Activated naive CD8-positive, alpha-beta T cell treated with anti-CD3 and anti-CD28 coated beads, Interleukin-2, amount 50 U/mL, for 16 hours (primary cell): ENCODE results near the gene GARS1.
"Not testable (repeated sequence)": the region's sequence is repeated elsewhere in the genome, so short reads cannot be mapped to it uniquely, and the experiment has no call there.

Experiments
- DNase-seq: peaks from one replicate; pipeline ENCODE4 v3.0.0-alpha.2; 2020; ENCODE audit warnings: low read depth, low spot score

The GARS1 gene

GRCh38 chr7:30594540-30595435 lies at the start of gene GARS1:
GARS1 (plus strand) TSS chr7:30594878; CDS start chr7:30594922, 44 bp downstream.
- peak; percentile 78 for DNase-seq

- no peak for DNase-seq
These were observed 48.7 kb upstream of the GARS1 start for GRCh38 chr7:30545791-30546555.

DNA sequence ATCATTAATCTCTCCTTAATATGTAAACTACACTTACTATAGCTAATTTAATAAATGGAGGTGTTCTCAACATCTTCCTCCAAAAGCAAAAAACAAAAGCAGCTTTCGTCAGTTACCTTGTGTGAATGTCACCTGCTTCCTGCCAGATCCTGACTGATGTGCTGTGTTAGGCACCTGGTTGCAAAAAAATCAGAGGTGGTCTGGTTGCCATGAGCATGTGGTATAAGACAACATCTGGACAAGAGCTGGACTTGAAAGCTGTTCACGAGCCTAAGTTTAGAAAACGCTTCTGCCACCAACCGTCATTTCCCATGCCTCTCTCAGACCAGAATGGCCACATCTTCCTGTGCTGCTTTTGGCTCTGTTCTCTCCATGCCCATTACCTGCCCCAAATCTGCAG lies 48.1 kb upstream of the GARS1 start:
- no peak for DNase-seq

DNA sequence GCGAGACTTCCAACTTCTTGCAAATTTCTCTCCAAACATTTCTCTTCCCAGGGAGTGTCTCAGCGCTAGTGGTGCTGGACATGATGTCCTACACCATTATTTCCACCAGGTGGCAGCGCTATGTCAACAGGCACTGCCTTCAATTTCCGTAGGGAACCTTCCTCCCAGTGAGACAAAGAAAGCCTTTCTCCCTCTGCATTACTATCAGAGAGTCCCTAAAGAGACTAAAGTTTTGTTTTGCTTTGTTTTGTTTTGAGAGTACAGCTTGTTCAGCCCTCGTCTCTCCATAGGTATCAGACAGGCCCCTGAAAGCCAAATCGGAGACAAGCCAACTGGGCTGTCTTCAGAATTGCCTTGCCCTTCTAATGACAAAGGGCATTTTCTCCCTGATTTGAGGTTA lies 45.8 kb upstream of the GARS1 start:
- no peak for DNase-seq

- no peak for DNase-seq
These were observed 44.7 kb upstream of the GARS1 start for GRCh38 chr7:30549931-30550493.

- no peak for DNase-seq
These were observed 42.3 kb upstream of the GARS1 start for GRCh38 chr7:30552330-30552729.

DNA sequence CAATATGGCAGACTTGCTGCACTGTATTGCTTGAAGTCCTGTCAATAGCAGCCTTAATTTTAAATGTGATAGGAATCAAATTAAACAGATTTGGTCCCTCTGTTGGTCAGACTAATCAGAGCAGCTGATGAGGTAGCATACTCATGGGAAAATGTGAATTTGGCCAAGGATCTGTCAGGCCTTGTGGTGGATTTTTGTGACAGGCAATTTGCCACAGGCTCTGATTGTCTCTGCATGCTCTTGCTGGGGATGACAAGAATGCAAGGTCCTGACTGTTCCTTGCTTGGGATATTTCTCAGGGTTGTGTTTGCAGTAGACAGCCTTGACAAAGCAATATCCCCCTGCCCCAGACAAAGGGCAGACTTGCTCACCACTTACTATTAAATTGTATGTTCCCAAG lies 41.5 kb upstream of the GARS1 start:
- no peak for DNase-seq

GRCh38 chr7:30553546-30553945 lies 41.1 kb upstream of the GARS1 start:
- DNase-seq: no peak

- no peak for DNase-seq
These were observed 39.2 kb upstream of the GARS1 start for GRCh38 chr7:30555525-30555924.

DNA sequence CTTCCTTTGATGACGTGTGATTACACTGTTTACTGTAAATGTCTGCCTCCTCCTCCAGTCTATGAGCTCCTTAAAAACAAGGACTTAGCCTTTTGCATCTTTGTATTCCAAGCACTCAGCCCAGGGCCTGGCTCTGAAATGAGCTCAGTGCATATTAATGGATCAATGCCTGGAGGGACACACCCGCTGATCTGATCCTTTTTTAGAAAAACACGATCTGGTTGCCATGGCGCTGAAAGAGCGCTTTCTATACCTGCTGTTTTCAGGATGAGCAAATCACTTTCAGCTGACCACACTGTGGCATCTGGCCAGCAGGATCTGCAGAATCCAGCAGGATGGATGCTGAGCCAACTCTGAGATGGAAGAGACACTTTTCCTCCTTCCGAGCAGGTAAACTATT lies 37.8 kb upstream of the GARS1 start:
- DNase-seq: no peak

- DNase-seq: no peak
These were observed 37.4 kb upstream of the GARS1 start for GRCh38 chr7:30557245-30557644.

GRCh38 chr7:30559611-30560010 lies 35.1 kb upstream of the GARS1 start:
- no peak for DNase-seq

- DNase-seq: no peak
These were observed 33.3 kb upstream of the GARS1 start for GRCh38 chr7:30561389-30561788.

DNA sequence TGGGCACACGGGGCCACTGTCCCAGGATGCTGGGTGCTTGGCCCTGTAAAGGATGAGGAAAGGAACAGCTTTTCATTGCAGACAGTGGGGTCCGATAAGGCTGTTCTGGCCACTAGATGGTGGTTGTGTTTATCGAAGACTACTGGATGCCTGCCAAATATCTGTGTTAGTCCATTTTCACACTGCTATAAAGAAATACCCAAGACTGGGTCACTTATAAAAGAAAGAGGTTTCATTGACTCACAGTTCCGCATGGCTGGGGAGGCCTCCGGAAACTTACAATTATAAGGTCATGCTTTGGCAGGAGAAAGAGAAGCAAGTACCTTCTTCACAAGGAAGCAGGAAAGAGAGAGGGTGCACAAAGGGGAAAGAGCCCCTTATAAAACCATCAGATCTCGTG lies 32.2 kb upstream of the GARS1 start:
- DNase-seq: no peak

DNA sequence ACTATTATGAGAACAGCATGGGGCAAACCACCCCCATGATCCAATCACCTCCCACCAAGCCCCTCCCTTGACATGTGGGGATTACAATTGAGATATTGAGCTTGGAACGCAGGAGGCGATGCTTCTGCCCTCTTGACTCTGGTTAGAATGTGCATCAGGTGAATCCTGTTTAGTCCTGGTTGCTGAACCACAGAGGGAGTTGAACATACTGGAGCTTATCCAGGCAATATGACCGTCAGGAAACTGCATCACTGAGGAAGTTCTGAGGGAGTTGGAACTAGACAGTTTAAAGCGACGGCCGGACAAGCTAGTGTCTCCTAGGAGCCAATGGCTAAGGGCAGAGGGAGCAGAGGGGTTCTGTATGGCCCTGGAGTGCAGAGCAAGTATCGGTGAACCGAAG lies 31.8 kb upstream of the GARS1 start:
- DNase-seq: no peak

- DNase-seq: no peak
These were observed 31.2 kb upstream of the GARS1 start for GRCh38 chr7:30563326-30563942.

GRCh38 chr7:30564243-30564892 lies 30.3 kb upstream of the GARS1 start:
- DNase-seq: peak; percentile 58

DNA sequence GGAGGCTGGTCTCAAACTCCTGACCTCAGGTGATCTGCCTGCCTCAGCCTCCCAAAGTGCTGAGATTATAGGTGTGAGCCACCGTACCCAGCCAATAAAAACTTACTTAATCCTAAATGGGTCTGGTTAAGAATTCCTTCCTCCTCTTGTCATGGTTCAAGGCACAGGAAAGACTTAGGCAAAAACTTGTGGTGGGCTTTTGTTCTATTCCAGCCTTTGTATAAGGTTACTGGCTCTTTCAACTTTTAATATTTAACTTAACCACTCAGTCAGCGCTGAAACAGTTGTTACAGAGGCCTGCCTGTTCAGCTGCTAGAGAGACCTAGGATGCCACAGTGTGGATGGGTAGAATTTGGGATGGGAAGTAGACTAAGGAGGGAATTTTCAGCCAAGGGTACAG lies 28.1 kb upstream of the GARS1 start:
- no peak for DNase-seq

DNA sequence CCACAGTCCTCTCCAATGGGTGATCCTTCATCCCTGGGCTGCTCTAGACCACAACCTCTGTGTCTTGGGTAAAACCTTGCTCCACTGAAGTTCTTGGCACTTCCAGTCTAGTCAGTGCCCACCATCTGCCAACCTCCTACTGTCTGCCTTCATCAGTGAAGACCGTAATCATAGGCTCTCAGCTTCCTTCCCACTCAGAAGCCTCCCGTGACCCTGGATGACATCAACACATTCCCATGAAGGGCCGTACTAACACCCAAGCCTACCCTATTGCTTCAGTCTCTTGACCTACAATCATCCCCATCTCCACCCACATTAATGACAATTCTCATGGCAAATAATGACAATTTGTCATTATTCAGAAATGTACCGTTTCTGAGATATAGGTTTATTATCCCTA lies 27.6 kb upstream of the GARS1 start:
- no peak for DNase-seq

GRCh38 chr7:30570238-30570637 lies 24.4 kb upstream of the GARS1 start:
- not testable (repeated sequence) for DNase-seq

DNA sequence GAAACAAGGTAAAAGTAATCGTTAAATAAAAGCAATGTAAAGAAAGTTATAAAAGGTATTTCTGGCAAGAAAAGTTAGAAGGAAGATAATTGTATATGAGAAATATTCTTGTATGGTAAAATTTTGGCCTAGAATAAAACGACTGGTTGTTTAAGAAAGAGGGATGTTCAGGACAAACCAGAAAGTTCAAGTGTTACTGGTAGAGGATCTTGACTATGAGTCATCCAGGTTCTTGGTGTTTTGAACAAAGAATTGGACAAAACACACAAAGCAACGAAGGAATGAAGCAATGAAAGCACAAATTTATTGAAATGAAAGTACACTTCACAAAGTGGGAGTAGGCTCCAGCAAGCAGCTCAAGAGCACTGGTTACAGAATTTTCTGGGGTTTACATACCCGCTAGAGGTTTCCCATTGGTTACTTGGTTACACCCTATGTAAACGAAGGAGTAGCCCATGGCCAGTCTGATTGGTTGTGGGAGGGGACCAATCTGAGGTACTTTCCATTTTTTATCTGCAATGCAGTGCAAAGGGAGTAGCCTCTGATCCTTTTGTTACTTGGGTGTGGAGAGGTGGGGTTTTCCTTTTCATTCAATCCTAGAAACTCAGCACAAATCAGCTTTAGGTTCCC lies 22.4 kb upstream of the GARS1 start:
- DNase-seq: no peak
